WTC11 (cell line): Measurements from ENCODE around the gene RGS7. TPM values are rescaled to one million over a fixed set of nuclear protein-coding genes. Genes with fewer than 3 reads are reported as not detected.

Source experiments
- ATAC-seq: fragments of 200-7000 bp; cut with Tn5 transposase; 2 replicates; pipeline ENCODE4 v1.10.0; 2021; ENCODE audit warnings: mild to moderate bottlenecking, moderate library complexity
- CTCF ChIA-PET: fragments of 300-600 bp; sonication (Branson Sonifier 250); formaldehyde crosslinking; loops from one replicate; lab custom pipeline; 2021; ENCODE audit warnings: antibody characterized with exemption; lab: Charles Lee
- POLR2A ChIA-PET: fragments of 350-600 bp; sonication (Branson Sonifier 250); formaldehyde crosslinking; loops from one replicate; lab custom pipeline; 2021; ENCODE audit warnings: antibody characterized with exemption; lab: Charles Lee
- DNase-seq: peaks from one replicate; pipeline ENCODE4 v3.0.0; 2021; ENCODE audit warnings: low spot score
- H3K27ac Mint-ChIP-seq: 2 replicates; pipeline ENCODE4 v1.8.0; 2021; ENCODE audit warnings: mixed read lengths
- H3K27me3 Mint-ChIP-seq: 2 replicates; pipeline ENCODE4 v1.8.0; 2021; ENCODE audit warnings: low read depth, mild to moderate bottlenecking, moderate library complexity, mixed read lengths
- H3K36me3 Mint-ChIP-seq: 2 replicates; pipeline ENCODE4 v1.8.0; 2021; ENCODE audit warnings: mixed read lengths
- H3K4me1 Mint-ChIP-seq: 2 replicates; pipeline ENCODE4 v1.8.0; 2022; ENCODE audit warnings: mixed read lengths
- H3K4me3 Mint-ChIP-seq: 2 replicates; pipeline ENCODE4 v1.8.0; 2021; ENCODE audit warnings: mild to moderate bottlenecking, moderate library complexity, mixed read lengths
- H3K9me3 Mint-ChIP-seq: 2 replicates; pipeline ENCODE4 v1.8.0; 2021; ENCODE audit warnings: mixed read lengths
- ARID4B ChIP-seq: sonication (generic); formaldehyde crosslinking; IDR thresholded peaks from 2 replicates; pipeline ENCODE4 v1.8.0; 2023; ENCODE audit warnings: missing genetic modification reagents, mild to moderate bottlenecking, borderline replicate concordance
- CBFB ChIP-seq: sonication (generic); formaldehyde crosslinking; IDR thresholded peaks from 2 replicates; pipeline ENCODE4 v1.8.1; 2022; ENCODE audit warnings: mild to moderate bottlenecking, low read depth, missing genetic modification reagents
- CREB1 ChIP-seq: sonication (generic); formaldehyde crosslinking; IDR thresholded peaks from 2 replicates; pipeline ENCODE4 v1.8.0; 2023; ENCODE audit warnings: mild to moderate bottlenecking, missing genetic modification reagents
- FOXK1 ChIP-seq: sonication (generic); formaldehyde crosslinking; IDR thresholded peaks from 2 replicates; pipeline ENCODE4 v1.8.0; 2022; ENCODE audit warnings: mild to moderate bottlenecking, moderate library complexity, missing genetic modification reagents
- HMGA2 ChIP-seq: fragments of 250-450 bp; sonication (Bioruptor Pico); IDR thresholded peaks from 2 replicates; pipeline ENCODE4 v1.4.0; 2021; ENCODE audit warnings: mild to moderate bottlenecking, moderate library complexity
- NR1H2 ChIP-seq: sonication (generic); formaldehyde crosslinking; IDR thresholded peaks from 2 replicates; pipeline ENCODE4 v1.9.0; 2021; ENCODE audit warnings: mild to moderate bottlenecking, moderate library complexity, missing genetic modification reagents
- NR2C2 ChIP-seq: sonication (generic); formaldehyde crosslinking; IDR thresholded peaks from 2 replicates; pipeline ENCODE4 v1.8.0; 2022; ENCODE audit warnings: mild to moderate bottlenecking, missing genetic modification reagents
- RELA ChIP-seq: sonication (generic); formaldehyde crosslinking; IDR thresholded peaks from 2 replicates; pipeline ENCODE4 v1.8.1; 2022; ENCODE audit warnings: missing genetic modification reagents, mild to moderate bottlenecking, borderline replicate concordance
- STAT6 ChIP-seq: sonication (generic); formaldehyde crosslinking; conservative IDR thresholded peaks from 2 replicates; pipeline ENCODE4 v1.8.1; 2023; ENCODE audit warnings: mild to moderate bottlenecking, low read depth, missing genetic modification reagents, moderate library complexity
- TP53 ChIP-seq: sonication (generic); formaldehyde crosslinking; IDR thresholded peaks from 2 replicates; pipeline ENCODE4 v1.8.1; 2023; ENCODE audit warnings: mild to moderate bottlenecking, missing genetic modification reagents
- ZNF317 ChIP-seq: sonication (generic); formaldehyde crosslinking; IDR thresholded peaks from 2 replicates; pipeline ENCODE4 v1.8.1; 2023; ENCODE audit warnings: low read depth, mild to moderate bottlenecking, moderate library complexity, missing genetic modification reagents, borderline replicate concordance
- ZNF396 ChIP-seq: fragments of 250-450 bp; sonication (Bioruptor Pico); IDR thresholded peaks from 2 replicates; pipeline ENCODE4 v1.8.0; 2021; ENCODE audit warnings: mild to moderate bottlenecking, moderate library complexity, borderline replicate concordance
- ZNF423 ChIP-seq: fragments of 250-450 bp; sonication (Bioruptor Pico); IDR thresholded peaks from 2 replicates; pipeline ENCODE4 v2.1.2; 2022; ENCODE audit warnings: mild to moderate bottlenecking, moderate library complexity
- ZNF512 ChIP-seq: sonication (generic); formaldehyde crosslinking; IDR thresholded peaks from 2 replicates; pipeline ENCODE4 v1.8.1; 2022; ENCODE audit warnings: missing genetic modification reagents, borderline replicate concordance
- total RNA-seq: library from RNA; stranded (reverse); gene quantifications from 3 replicates; pipeline ENCODE4 v1.2.3, GENCODE V29; 2021
- TF ChIP-seq, protein P1 (sequence below): sonication (generic); formaldehyde crosslinking; IDR thresholded peaks from 2 replicates; pipeline ENCODE4 v1.8.1; 2023; ENCODE audit warnings: mild to moderate bottlenecking, moderate library complexity, missing genetic modification reagents
- TF ChIP-seq, protein P2 (sequence below): fragments of 200-600 bp; IDR thresholded peaks from 2 replicates; pipeline ENCODE4 v1.8.0; 2022; ENCODE audit warnings: antibody characterized with exemption

The RGS7 gene
- total RNA-seq, 1 experiment from 2014 or later: 1.2 TPM

GRCh38 chr1:241034203-241034936 is 322.6 kb downstream of the RGS7 start:
- Mint-ChIP-seq H3K4me3 (no peak overlapping the region), H3K27ac (no peak overlapping the region), H3K4me1 (peaks cover 16% of the 10 kb centered on the region), H3K27me3 (no peaks in the 10 kb centered on the region; the same call in 1 of the 2 replicates), H3K9me3 (peaks cover 4% of the 10 kb centered on the region), H3K36me3 (no peaks in the 10 kb centered on the region)
- ChIA-PET POLR2A (no interaction called here), CTCF (no interaction called here)
- TF ChIP-seq ZNF423 (CRISPR knock-in tag): no peak
- TF ChIP-seq CREB1: no peak
- no peak for TF ChIP-seq HMGA2 (CRISPR knock-in tag)
- TF ChIP-seq NR2C2 (CRISPR knock-in tag): no peak
- TF ChIP-seq NR1H2 (CRISPR knock-in tag): no peak
- TF ChIP-seq TP53 (CRISPR knock-in tag): no peak
- TF ChIP-seq FOXK1: no peak
- no peak for TF ChIP-seq ZNF512
- TF ChIP-seq, protein P1, sequence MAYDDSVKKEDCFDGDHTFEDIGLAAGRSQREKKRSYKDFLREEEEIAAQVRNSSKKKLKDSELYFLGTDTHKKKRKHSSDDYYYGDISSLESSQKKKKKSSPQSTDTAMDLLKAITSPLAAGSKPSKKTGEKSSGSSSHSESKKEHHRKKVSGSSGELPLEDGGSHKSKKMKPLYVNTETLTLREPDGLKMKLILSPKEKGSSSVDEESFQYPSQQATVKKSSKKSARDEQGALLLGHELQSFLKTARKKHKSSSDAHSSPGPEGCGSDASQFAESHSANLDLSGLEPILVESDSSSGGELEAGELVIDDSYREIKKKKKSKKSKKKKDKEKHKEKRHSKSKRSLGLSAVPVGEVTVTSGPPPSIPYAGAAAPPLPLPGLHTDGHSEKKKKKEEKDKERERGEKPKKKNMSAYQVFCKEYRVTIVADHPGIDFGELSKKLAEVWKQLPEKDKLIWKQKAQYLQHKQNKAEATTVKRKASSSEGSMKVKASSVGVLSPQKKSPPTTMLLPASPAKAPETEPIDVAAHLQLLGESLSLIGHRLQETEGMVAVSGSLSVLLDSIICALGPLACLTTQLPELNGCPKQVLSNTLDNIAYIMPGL (CRISPR knock-in tag): no peak
- no peak for TF ChIP-seq RELA (CRISPR knock-in tag)
- ATAC-seq (no peak), DNase-seq (no peak)

GRCh38 chr1:241024834-241025233 is 332.2 kb downstream of the RGS7 start:
- Mint-ChIP-seq H3K4me1 (peaks cover 10% of the 10 kb centered on the region), H3K27me3 (no peaks in the 10 kb centered on the region), H3K27ac (no peak overlapping the region), H3K4me3 (no peak overlapping the region), H3K36me3 (no peaks in the 10 kb centered on the region), H3K9me3 (no peaks in the 10 kb centered on the region)
- ChIA-PET POLR2A (no interaction called here), CTCF (no interaction called here)
- no peak for ATAC-seq
- no peak for DNase-seq
- TF ChIP-seq CBFB (CRISPR knock-in tag) (no peak), STAT6 (CRISPR knock-in tag) (no peak), ZNF396 (CRISPR knock-in tag) (no peak), ZNF423 (CRISPR knock-in tag) (no peak), ZNF512 (no peak), ARID4B (CRISPR knock-in tag) (no peak), ZNF317 (CRISPR knock-in tag) (no peak)
- TF ChIP-seq, protein P2, sequence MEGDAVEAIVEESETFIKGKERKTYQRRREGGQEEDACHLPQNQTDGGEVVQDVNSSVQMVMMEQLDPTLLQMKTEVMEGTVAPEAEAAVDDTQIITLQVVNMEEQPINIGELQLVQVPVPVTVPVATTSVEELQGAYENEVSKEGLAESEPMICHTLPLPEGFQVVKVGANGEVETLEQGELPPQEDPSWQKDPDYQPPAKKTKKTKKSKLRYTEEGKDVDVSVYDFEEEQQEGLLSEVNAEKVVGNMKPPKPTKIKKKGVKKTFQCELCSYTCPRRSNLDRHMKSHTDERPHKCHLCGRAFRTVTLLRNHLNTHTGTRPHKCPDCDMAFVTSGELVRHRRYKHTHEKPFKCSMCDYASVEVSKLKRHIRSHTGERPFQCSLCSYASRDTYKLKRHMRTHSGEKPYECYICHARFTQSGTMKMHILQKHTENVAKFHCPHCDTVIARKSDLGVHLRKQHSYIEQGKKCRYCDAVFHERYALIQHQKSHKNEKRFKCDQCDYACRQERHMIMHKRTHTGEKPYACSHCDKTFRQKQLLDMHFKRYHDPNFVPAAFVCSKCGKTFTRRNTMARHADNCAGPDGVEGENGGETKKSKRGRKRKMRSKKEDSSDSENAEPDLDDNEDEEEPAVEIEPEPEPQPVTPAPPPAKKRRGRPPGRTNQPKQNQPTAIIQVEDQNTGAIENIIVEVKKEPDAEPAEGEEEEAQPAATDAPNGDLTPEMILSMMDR: no peak
